SU-DHL-6 (cell line): ENCODE measurements around the gene PHAF1.

Experiments
- EZH2phosphoT487 ChIP-seq: fragments of 200-600 bp; sonication (generic), shearing (Covaris generic); conservative IDR thresholded peaks from 2 replicates; pipeline ENCODE4 v1.6.1; 2018; ENCODE audit warnings: mild to moderate bottlenecking, antibody characterized with exemption, low read length, moderate library complexity, mixed read lengths
- TF ChIP-seq, protein P1 (sequence below): fragments of 200-600 bp; sonication (generic); IDR thresholded peaks from one replicate; pipeline ENCODE4 v1.5.1; 2017; ENCODE audit warnings: antibody characterized with exemption, mild to moderate bottlenecking, low read length, moderate library complexity; ENCODE audit not compliant: insufficient read depth, poor library complexity, severe bottlenecking

DNA sequence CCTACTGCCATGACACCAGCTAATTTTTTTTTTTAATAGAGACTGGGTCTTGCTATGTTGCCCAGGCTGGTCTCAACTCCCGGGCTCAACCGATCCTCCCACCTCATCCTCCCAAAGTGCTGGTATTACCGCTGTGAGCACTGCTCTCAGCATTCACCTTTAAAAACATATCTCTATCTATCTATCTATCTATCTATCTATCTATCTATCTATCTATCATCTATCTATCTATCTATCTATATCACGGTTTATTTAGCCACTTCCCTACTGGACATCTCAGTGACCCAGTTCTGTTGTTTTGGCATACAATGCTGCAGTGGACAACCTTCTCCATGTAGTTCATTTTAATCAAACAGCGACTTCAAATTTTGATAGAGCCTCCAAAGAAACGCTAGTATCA lies 1.3 kb upstream of the PHAF1 start:
- TF ChIP-seq, protein P1, sequence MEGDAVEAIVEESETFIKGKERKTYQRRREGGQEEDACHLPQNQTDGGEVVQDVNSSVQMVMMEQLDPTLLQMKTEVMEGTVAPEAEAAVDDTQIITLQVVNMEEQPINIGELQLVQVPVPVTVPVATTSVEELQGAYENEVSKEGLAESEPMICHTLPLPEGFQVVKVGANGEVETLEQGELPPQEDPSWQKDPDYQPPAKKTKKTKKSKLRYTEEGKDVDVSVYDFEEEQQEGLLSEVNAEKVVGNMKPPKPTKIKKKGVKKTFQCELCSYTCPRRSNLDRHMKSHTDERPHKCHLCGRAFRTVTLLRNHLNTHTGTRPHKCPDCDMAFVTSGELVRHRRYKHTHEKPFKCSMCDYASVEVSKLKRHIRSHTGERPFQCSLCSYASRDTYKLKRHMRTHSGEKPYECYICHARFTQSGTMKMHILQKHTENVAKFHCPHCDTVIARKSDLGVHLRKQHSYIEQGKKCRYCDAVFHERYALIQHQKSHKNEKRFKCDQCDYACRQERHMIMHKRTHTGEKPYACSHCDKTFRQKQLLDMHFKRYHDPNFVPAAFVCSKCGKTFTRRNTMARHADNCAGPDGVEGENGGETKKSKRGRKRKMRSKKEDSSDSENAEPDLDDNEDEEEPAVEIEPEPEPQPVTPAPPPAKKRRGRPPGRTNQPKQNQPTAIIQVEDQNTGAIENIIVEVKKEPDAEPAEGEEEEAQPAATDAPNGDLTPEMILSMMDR, result no peak
- TF ChIP-seq EZH2phosphoT487, result no peak
